Measurements from ENCODE around the gene AGAP1. TPM values are rescaled to one million over a fixed set of nuclear protein-coding genes. Genes with fewer than 3 reads are reported as not detected.

The AGAP1 gene
- total RNA-seq, 2 experiments from 2014 or later, result not detected

- no TSS peak for BruUV-seq (replicated peaks)
- Histone ChIP-seq H2AFZ (ENCODE audit: low read length) (no peak overlapping the region), H3K27ac (ENCODE audit: low read depth, low read length, poor library complexity, severe bottlenecking) (no peak overlapping the region), H3K4me1 (ENCODE audit: insufficient read depth, low read length, poor library complexity, severe bottlenecking) (no peaks in the 10 kb centered on the region), H3K4me2 (ENCODE audit: low read length) (no peak overlapping the region), H3K9me2 (ENCODE audit: insufficient read depth, low read length) (no peaks in the 10 kb centered on the region), H3K9me3 (ENCODE audit: low read length) (no peaks in the 10 kb centered on the region), H4K20me1 (ENCODE audit: insufficient read depth, low read length) (no peaks in the 10 kb centered on the region), H3K36me3 (ENCODE audit: insufficient read depth, low read length) (no peaks in the 10 kb centered on the region), H3K4me3 (ENCODE audit: low read depth, low read length, poor library complexity, severe bottlenecking) (no peak overlapping the region), H3K79me2 (ENCODE audit: insufficient read depth, low read depth, low read length) (no peaks in the 10 kb centered on the region)
- intact Hi-C loops (cut with micrococcal nuclease; ENCODE audit: unreplicated experiment), result no loop called here
- ChIA-PET POLR2A (no interaction called here), CTCF (ENCODE audit: unreplicated experiment) (no interaction called here)
- no peak for TF ChIP-seq CTCF (conservative IDR thresholded peaks at IDR 0.05; ENCODE audit: low read length)
- no peak for TF ChIP-seq EZH2phosphoT487 (IDR thresholded peaks at IDR 0.05; ENCODE audit: borderline replicate concordance, low read depth, low read length)
- no peak for DNase-seq (ENCODE audit: low spot score)
These were observed 4.7 kb downstream of the AGAP1 start for GRCh38 chr2:235498541-235498940.

GRCh38 chr2:235498946-235499812 is 5.3 kb downstream of the AGAP1 start:
- Histone ChIP-seq H2AFZ (ENCODE audit: low read length) (no peak overlapping the region), H3K27ac (ENCODE audit: low read depth, low read length, poor library complexity, severe bottlenecking) (no peak overlapping the region), H3K4me3 (ENCODE audit: low read depth, low read length, poor library complexity, severe bottlenecking) (no peak overlapping the region), H3K9me3 (ENCODE audit: low read length) (no peaks in the 10 kb centered on the region), H4K20me1 (ENCODE audit: insufficient read depth, low read length) (no peaks in the 10 kb centered on the region), H3K4me2 (ENCODE audit: low read length) (no peak overlapping the region), H3K4me1 (ENCODE audit: insufficient read depth, low read length, poor library complexity, severe bottlenecking) (no peaks in the 10 kb centered on the region), H3K79me2 (ENCODE audit: insufficient read depth, low read depth, low read length) (no peaks in the 10 kb centered on the region), H3K9me2 (ENCODE audit: insufficient read depth, low read length) (no peaks in the 10 kb centered on the region), H3K36me3 (ENCODE audit: insufficient read depth, low read length) (no peaks in the 10 kb centered on the region)
- TF ChIP-seq CTCF (conservative IDR thresholded peaks at IDR 0.05; ENCODE audit: low read length), result no peak
- no peak for TF ChIP-seq EZH2phosphoT487 (IDR thresholded peaks at IDR 0.05; ENCODE audit: borderline replicate concordance, low read depth, low read length)
- DNase-seq (ENCODE audit: low spot score), result no peak
- BruUV-seq (replicated peaks), result no TSS peak
- intact Hi-C loops (cut with micrococcal nuclease; ENCODE audit: unreplicated experiment), result no loop called here
- ChIA-PET CTCF (ENCODE audit: unreplicated experiment) (no interaction called here), POLR2A (no interaction called here)

GRCh38 chr2:235500110-235500760 is 6.4 kb downstream of the AGAP1 start:
- no peaks in the 10 kb centered on the region for H3K79me2 ChIP-seq (ENCODE audit: insufficient read depth, low read depth, low read length)
- CTCF ChIA-PET (ENCODE audit: unreplicated experiment), result no interaction called here

More at GRCh38 chr2:235500110-235500760, 6.4 kb downstream of the AGAP1 start:
- H3K9me2 ChIP-seq (ENCODE audit: insufficient read depth, low read length), result no peaks in the 10 kb centered on the region
- POLR2A ChIA-PET, result no interaction called here
- no peaks in the 10 kb centered on the region for H3K4me1 ChIP-seq (ENCODE audit: insufficient read depth, low read length, poor library complexity, severe bottlenecking)
- no peaks in the 10 kb centered on the region for H3K9me3 ChIP-seq (ENCODE audit: low read length)
- H3K27ac ChIP-seq (ENCODE audit: low read depth, low read length, poor library complexity, severe bottlenecking), result no peak overlapping the region
- H3K4me3 ChIP-seq (ENCODE audit: low read depth, low read length, poor library complexity, severe bottlenecking), result no peak overlapping the region
- intact Hi-C loops (cut with micrococcal nuclease; ENCODE audit: unreplicated experiment), result no loop called here
- H3K36me3 ChIP-seq (ENCODE audit: insufficient read depth, low read length), result no peaks in the 10 kb centered on the region
- H3K4me2 ChIP-seq (ENCODE audit: low read length), result no peak overlapping the region
- H2AFZ ChIP-seq (ENCODE audit: low read length), result no peak overlapping the region
- H4K20me1 ChIP-seq (ENCODE audit: insufficient read depth, low read length), result no peaks in the 10 kb centered on the region
- DNase-seq (ENCODE audit: low spot score), result no peak
- BruUV-seq (replicated peaks), result no TSS peak
- no peak for TF ChIP-seq EZH2phosphoT487 (IDR thresholded peaks at IDR 0.05; ENCODE audit: borderline replicate concordance, low read depth, low read length)

All from OCI-LY7 (cell line).